GM19328 (cell line): ENCODE data around the gene CX3CR1.

Experiments
- ATAC-seq: cut with Tn5 transposase; IDR thresholded peaks from one replicate; pipeline ENCODE4 v1.9.1; 2021; ENCODE audit warnings: mild to moderate bottlenecking, moderate library complexity; ENCODE audit not compliant: unreplicated experiment

The CX3CR1 gene

GRCh38 chr3:39292961-39293360 lies 13.1 kb upstream of the CX3CR1 start:
- ATAC-seq: no peak

- ATAC-seq: no peak
These were observed 12.1 kb upstream of the CX3CR1 start for GRCh38 chr3:39291903-39292329.

GRCh38 chr3:39290255-39290654 lies 10.4 kb upstream of the CX3CR1 start:
- no peak for ATAC-seq

GRCh38 chr3:39289107-39289506 lies 9.3 kb upstream of the CX3CR1 start:
- ATAC-seq: no peak

- ATAC-seq: peak; percentile 96
These were observed 8.5 kb upstream of the CX3CR1 start for GRCh38 chr3:39288300-39288808.

GRCh38 chr3:39287216-39288164 lies 7.7 kb upstream of the CX3CR1 start:
- ATAC-seq: no peak

- no peak for ATAC-seq
These were observed 6.9 kb upstream of the CX3CR1 start for GRCh38 chr3:39286771-39287170.

- ATAC-seq: no peak
These were observed 5.5 kb upstream of the CX3CR1 start for GRCh38 chr3:39285332-39285731.

- ATAC-seq: no peak
These were observed 4.6 kb upstream of the CX3CR1 start for GRCh38 chr3:39284457-39284881.

GRCh38 chr3:39282057-39282456 lies 2.2 kb upstream of the CX3CR1 start:
- no peak for ATAC-seq

GRCh38 chr3:39281533-39281932 lies 1.7 kb upstream of the CX3CR1 start:
- ATAC-seq: no peak

GRCh38 chr3:39280571-39280970 lies 735 bp upstream of the CX3CR1 start:
- no peak for ATAC-seq

GRCh38 chr3:39278616-39278935 lies 1.3 kb downstream of the CX3CR1 start:
- ATAC-seq: no peak

GRCh38 chr3:39277893-39278615 lies 1.8 kb downstream of the CX3CR1 start:
- no peak for ATAC-seq

GRCh38 chr3:39276746-39277145 lies 3.1 kb downstream of the CX3CR1 start:
- no peak for ATAC-seq

GRCh38 chr3:39275963-39276593 lies 3.8 kb downstream of the CX3CR1 start:
- no peak for ATAC-seq

GRCh38 chr3:39275052-39275451 lies 4.8 kb downstream of the CX3CR1 start:
- ATAC-seq: no peak

GRCh38 chr3:39273119-39273518 lies 6.7 kb downstream of the CX3CR1 start:
- ATAC-seq: no peak

- ATAC-seq: no peak
These were observed 7.6 kb downstream of the CX3CR1 start for GRCh38 chr3:39272191-39272590.

GRCh38 chr3:39271363-39271914 lies 8.4 kb downstream of the CX3CR1 start:
- no peak for ATAC-seq

- no peak for ATAC-seq
These were observed 10.3 kb downstream of the CX3CR1 start for GRCh38 chr3:39269528-39269927.
